SK-N-SH (cell line): Measurements from ENCODE around the gene IL15. TPM values are rescaled to one million over a fixed set of nuclear protein-coding genes. Genes with fewer than 3 reads are reported as not detected.

Source experiments
- CTCF ChIA-PET: fragments of 300-600, 350-600 bp; formaldehyde crosslinking; extraction: SDS; loops from one replicate; lab custom pipeline; 2021; lab: Yijun Ruan, JAX
- POLR2A ChIA-PET: fragments of 350-600 bp; sonication (Branson Sonifier 250); formaldehyde crosslinking; extraction: SDS; loops from one replicate; lab custom pipeline; 2020; ENCODE audit warnings: antibody characterized with exemption, inconsistent platforms; lab: Yijun Ruan, JAX
- DNase-seq: peaks from one replicate; pipeline ENCODE4 v3.0.0; 2012
- H2AFZ ChIP-seq: fragments of 200-600 bp; sonication (generic); 2 replicates; pipeline ENCODE4 v1.8.1; 2016; ENCODE audit warnings: antibody characterized with exemption, mild to moderate bottlenecking, low read depth
- H3F3A ChIP-seq: fragments of 200-600 bp; sonication (generic); replicated peaks from 2 replicates; pipeline ENCODE3; 2016; ENCODE audit warnings: antibody characterized with exemption, mild to moderate bottlenecking; ENCODE audit not compliant: insufficient read depth
- H3K27ac ChIP-seq, 2 experiments: fragments of 200-500 bp in 1 of 2; fragments of 200-600 bp in 1 of 2; sonication (Bioruptor generic) in 1 of 2; sonication (generic), shearing (Covaris generic) in 1 of 2; 2 replicates each; pipeline versions ENCODE4 v1.5.1 to v1.6.1; 2014 to 2016; ENCODE audit warnings: low read depth in 2 of 2, inconsistent platforms in 1 of 2, low read length in 1 of 2, mild to moderate bottlenecking in 1 of 2, mixed read lengths in 1 of 2
- H3K27me3 ChIP-seq: fragments of 200-600 bp; sonication (generic), shearing (Covaris generic); 2 replicates; pipeline ENCODE4 v1.6.1; 2016; ENCODE audit warnings: mixed run types; ENCODE audit not compliant: insufficient read depth
- H3K36me3 ChIP-seq, 2 experiments: fragments of 200-500 bp in 1 of 2; fragments of 200-600 bp in 1 of 2; sonication (Bioruptor generic) in 1 of 2; sonication (generic) in 1 of 2; replicated peaks in 1 of 2; 2 replicates each; pipeline versions ENCODE3 to v1.5.1; 2014 to 2016; ENCODE audit warnings: low read length in 1 of 2, mild to moderate bottlenecking in 1 of 2; ENCODE audit not compliant: insufficient read depth in 2 of 2, control insufficient read depth in 1 of 2
- H3K4me1 ChIP-seq, 2 experiments: fragments of 200-500 bp in 1 of 2; fragments of 200-600 bp in 1 of 2; sonication (Bioruptor generic) in 1 of 2; sonication (generic), shearing (Covaris generic) in 1 of 2; 2 replicates each; pipeline versions ENCODE4 v1.5.1 to v1.6.1; 2014 to 2016; ENCODE audit warnings: low read depth in 1 of 2, low read length in 1 of 2, mixed run types in 1 of 2; ENCODE audit not compliant: insufficient read depth in 2 of 2, control insufficient read depth in 1 of 2
- H3K4me2 ChIP-seq: fragments of 200-600 bp; sonication (generic), shearing (Covaris generic); 2 replicates; pipeline ENCODE4 v1.6.1; 2017; ENCODE audit warnings: mixed run types
- H3K4me3 ChIP-seq, 2 experiments: fragments of 200-500 bp in 1 of 2; fragments of 200-600 bp in 1 of 2; sonication (Bioruptor generic) in 1 of 2; sonication (generic), shearing (Covaris generic) in 1 of 2; 2 replicates each; pipeline versions ENCODE4 v1.5.1 to v1.8.1; 2014 to 2016; ENCODE audit warnings: low read depth in 2 of 2, inconsistent platforms in 1 of 2, low read length in 1 of 2, mild to moderate bottlenecking in 1 of 2, mixed read lengths in 1 of 2, moderate library complexity in 1 of 2
- H3K79me2 ChIP-seq: fragments of 200-600 bp; sonication (generic); 2 replicates; pipeline ENCODE4 v1.8.1; 2017; ENCODE audit warnings: mild to moderate bottlenecking; ENCODE audit not compliant: insufficient read depth
- H3K9ac ChIP-seq: fragments of 200-600 bp; sonication (generic); 2 replicates; pipeline ENCODE4 v1.6.1; 2017; ENCODE audit warnings: mixed run types
- H3K9me2 ChIP-seq: fragments of 200-600 bp; sonication (generic); 2 replicates; pipeline ENCODE4 v1.6.1; 2017; ENCODE audit warnings: mixed run types
- H3K9me3 ChIP-seq: fragments of 200-600 bp; sonication (generic); 2 replicates; pipeline ENCODE4 v1.6.1; 2017; ENCODE audit warnings: mixed run types, mild to moderate bottlenecking, moderate library complexity
- H4K20me1 ChIP-seq: fragments of 200-600 bp; sonication (generic); 2 replicates; pipeline ENCODE4 v1.6.1; 2017; ENCODE audit warnings: mild to moderate bottlenecking, mixed run types; ENCODE audit not compliant: insufficient read depth
- CHD2 ChIP-seq: fragments of 150-350 bp; IDR thresholded peaks from 2 replicates; pipeline ENCODE4 v1.6.1; 2018; ENCODE audit warnings: low read length; ENCODE audit not compliant: partially characterized antibody
- EP300 ChIP-seq, 2 experiments: IDR thresholded peaks; 2 replicates each; pipeline versions ENCODE4 v1.4.0 to v1.6.1; 2012; ENCODE audit warnings: borderline replicate concordance in 1 of 2, low read depth in 1 of 2, low read length in 1 of 2
- EZH2phosphoT487 ChIP-seq: fragments of 200-600 bp; sonication (generic); IDR thresholded peaks from 2 replicates; pipeline ENCODE4 v1.6.1; 2017; ENCODE audit warnings: low read depth, mixed run types, mild to moderate bottlenecking, antibody characterized with exemption, moderate library complexity, borderline replicate concordance
- FOXJ3 ChIP-seq: sonication (generic); formaldehyde crosslinking; IDR thresholded peaks from 2 replicates; pipeline ENCODE4 v1.5.1; 2020; ENCODE audit warnings: mild to moderate bottlenecking, missing genetic modification reagents
- FOXM1 ChIP-seq: IDR thresholded peaks from 2 replicates; pipeline ENCODE4 v1.4.0; 2012; ENCODE audit warnings: low read depth, mild to moderate bottlenecking
- MAX ChIP-seq: IDR thresholded peaks from 2 replicates; pipeline ENCODE4 v1.4.0; 2012; ENCODE audit warnings: low read depth
- MXI1 ChIP-seq: IDR thresholded peaks from 2 replicates; pipeline ENCODE4 v1.6.1; 2012; ENCODE audit warnings: mild to moderate bottlenecking, low read depth, low read length, improper control_type of control experiment
- NFIC ChIP-seq: IDR thresholded peaks from 2 replicates; pipeline ENCODE4 v1.4.0; 2012; ENCODE audit warnings: borderline replicate concordance
- POLR2AphosphoS5 ChIP-seq: IDR thresholded peaks from 2 replicates; pipeline ENCODE4 v1.6.1; 2012; ENCODE audit warnings: low read depth, low read length
- RXRA ChIP-seq: IDR thresholded peaks from 2 replicates; pipeline ENCODE4 v1.4.0; 2012; ENCODE audit warnings: low read depth, mild to moderate bottlenecking, borderline replicate concordance
- SIN3A ChIP-seq: IDR thresholded peaks from 2 replicates; pipeline ENCODE4 v1.6.1; 2012; ENCODE audit warnings: low read depth, mild to moderate bottlenecking, low read length, moderate library complexity, borderline replicate concordance
- SMC3 ChIP-seq: IDR thresholded peaks from 2 replicates; pipeline ENCODE4 v1.6.1; 2012; ENCODE audit warnings: low read depth, low read length, improper control_type of control experiment
- USF1 ChIP-seq: IDR thresholded peaks from 2 replicates; pipeline ENCODE4 v1.4.0; 2012; ENCODE audit warnings: low read depth, borderline replicate concordance
- WGBS: methylation state at CpG from one replicate; pipeline ENCODE4 v1.1.6; 2017; ENCODE audit warnings: low lambda C conversion rate; 5-methylcytosine and 5-hydroxymethylcytosine counted together
- polyA plus RNA-seq, 3 experiments: library from polyadenylated mRNA; depleted of rRNA; stranded (reverse); fragments of >200 nt; gene quantifications; 2 replicates each; pipeline ENCODE4 v1.2.3, GENCODE V29; 2012
- TF ChIP-seq, protein P1 (sequence below): fragments of 150-350 bp; IDR thresholded peaks from 2 replicates; pipeline ENCODE4 v1.6.1; 2016; ENCODE audit warnings: mild to moderate bottlenecking, low read depth, low read length

IL15 gene
- polyA plus RNA-seq, 1 of the 3 experiments (the other 2 are of a cell fraction), result 3.7 TPM

DNA sequence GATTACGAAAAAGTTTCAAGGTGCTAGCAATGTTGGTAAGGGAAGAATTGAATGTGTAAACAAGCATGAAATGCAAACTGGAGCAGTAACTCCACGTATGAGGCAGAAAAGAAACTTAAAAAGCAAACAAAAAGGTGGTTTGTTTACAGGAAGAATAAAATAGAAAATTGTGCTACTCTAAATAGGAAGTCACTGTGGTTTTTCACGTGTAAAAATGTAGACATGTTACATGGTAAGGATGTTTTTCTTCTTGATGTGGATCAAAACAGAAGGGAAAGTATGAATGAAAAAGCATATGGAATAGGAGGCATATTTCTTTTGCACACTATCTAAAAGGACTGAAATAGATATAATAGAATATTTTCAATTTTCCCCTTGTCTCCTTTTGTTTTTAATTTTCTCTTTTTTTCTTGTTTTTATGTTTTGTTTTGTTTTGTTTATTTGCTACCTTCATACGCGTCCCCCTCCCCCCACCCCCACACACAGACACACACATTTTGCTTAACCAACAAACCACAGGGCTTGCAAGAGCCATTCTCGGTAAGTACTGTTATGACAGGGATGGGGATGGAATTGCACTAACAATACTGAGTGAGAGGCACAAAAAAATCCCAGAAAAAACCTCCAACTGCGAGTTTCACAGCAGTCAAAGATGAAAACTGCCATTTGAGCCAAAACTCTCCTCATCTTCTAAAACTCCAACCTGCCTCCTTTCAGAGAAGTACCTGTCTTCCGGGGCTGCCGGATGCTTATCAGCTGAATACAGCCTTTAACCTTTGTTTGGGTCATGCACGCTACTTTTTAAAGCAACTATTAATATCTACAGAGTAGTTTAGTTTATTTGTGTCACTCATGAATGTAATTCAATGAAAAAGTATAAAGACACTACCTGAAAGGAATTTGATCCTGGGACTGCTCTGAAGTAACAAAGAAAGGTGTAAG, 135.8 kb downstream of the IL15 start:
- Histone ChIP-seq H3K4me2 (no peak overlapping the region), H3K36me3 (no peaks in the 10 kb centered on the region), H3K9ac (no peak overlapping the region), H3K4me3 (no peak overlapping the region), H3K9me2 (no peaks in the 10 kb centered on the region), H3K9me3 (peaks cover 2% of the 10 kb centered on the region; the same call in 1 of the 2 replicates), H3F3A (peaks cover 4% of the 10 kb centered on the region)
- CTCF ChIA-PET, result no interaction called here
- DNase-seq, result no peak
- POLR2A ChIA-PET, result no interaction called here
- TF ChIP-seq, protein P1, sequence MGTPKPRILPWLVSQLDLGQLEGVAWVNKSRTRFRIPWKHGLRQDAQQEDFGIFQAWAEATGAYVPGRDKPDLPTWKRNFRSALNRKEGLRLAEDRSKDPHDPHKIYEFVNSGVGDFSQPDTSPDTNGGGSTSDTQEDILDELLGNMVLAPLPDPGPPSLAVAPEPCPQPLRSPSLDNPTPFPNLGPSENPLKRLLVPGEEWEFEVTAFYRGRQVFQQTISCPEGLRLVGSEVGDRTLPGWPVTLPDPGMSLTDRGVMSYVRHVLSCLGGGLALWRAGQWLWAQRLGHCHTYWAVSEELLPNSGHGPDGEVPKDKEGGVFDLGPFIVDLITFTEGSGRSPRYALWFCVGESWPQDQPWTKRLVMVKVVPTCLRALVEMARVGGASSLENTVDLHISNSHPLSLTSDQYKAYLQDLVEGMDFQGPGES, result no peak
- TF ChIP-seq EP300 (IDR thresholded peaks at IDR 0.05; ENCODE audit: borderline replicate concordance in 1 of 2, low read depth in 1 of 2, low read length in 1 of 2) (no peak), POLR2AphosphoS5 (no peak), MAX (no peak), EZH2phosphoT487 (no peak), FOXJ3 (no peak), CHD2 (no peak), RXRA (no peak), FOXM1 (no peak), USF1 (no peak)
- TF ChIP-seq, all 33 proteins: peak for 0
- Histone ChIP-seq H4K20me1 (no peaks in the 10 kb centered on the region), H3K27ac (no peak overlapping the region), H3K4me1 (peaks cover 0 to 6% of the 10 kb centered on the region in 2 experiments; a peak in 2 of 4 replicates), H3K27me3 (no peaks in the 10 kb centered on the region), H2AFZ (0 out of 2 replicates have a peak overlapping the region, but pooled peaks have one; percentile 21), H3K79me2 (no peaks in the 10 kb centered on the region)
- WGBS, result 76% methylated on average over 10 of the region's 10 CpGs

GRCh38 chr4:141772838-141773237, 136.5 kb downstream of the IL15 start:
- 95% methylated on average over 2 of the region's 2 CpGs for WGBS

More at GRCh38 chr4:141772838-141773237, 136.5 kb downstream of the IL15 start:
- Histone ChIP-seq H3K27me3 (no peaks in the 10 kb centered on the region), H3K27ac (no peak overlapping the region), H3K4me3 (no peak overlapping the region), H3F3A (no peaks in the 10 kb centered on the region), H4K20me1 (no peaks in the 10 kb centered on the region), H3K4me2 (no peak overlapping the region), H3K36me3 (no peaks in the 10 kb centered on the region), H3K79me2 (no peaks in the 10 kb centered on the region), H2AFZ (no peak overlapping the region), H3K4me1 (peaks cover 0 to 6% of the 10 kb centered on the region in 2 experiments; a peak in 2 of 4 replicates), H3K9ac (no peak overlapping the region), H3K9me3 (peaks cover 3% of the 10 kb centered on the region; the same call in 1 of the 2 replicates), H3K9me2 (no peaks in the 10 kb centered on the region)
- TF ChIP-seq SMC3 (no peak), RXRA (no peak), MXI1 (no peak), SIN3A (no peak), NFIC (no peak)
- POLR2A ChIA-PET, result no interaction called here
- DNase-seq, result no peak
- CTCF ChIA-PET, result no interaction called here
